Posterior vena cava (tissue), 2 donors: ENCODE results near the gene MPZ. TPM values are rescaled to one million over a fixed set of nuclear protein-coding genes. Genes with fewer than 3 reads are reported as not detected.
A peak's percentile ranks its signal among the peaks of the same experiment; 100 is the strongest.
"Not testable (repeated sequence)": the region's sequence is repeated elsewhere in the genome, so short reads cannot be mapped to it uniquely, and the experiment has no call there.

Experiments used
- DNase-seq: peaks from one replicate; pipeline ENCODE4 v3.0.0-alpha.2; 2020; ENCODE audit warnings: low spot score
- intact Hi-C, 2 donors: fragments of 100-400 bp; cut with DNase I; formaldehyde crosslinking; loops; one replicate each; pipeline versions ENCODE4 v1.14.1 to v1.14.2; 2022 to 2023
- long read RNA-seq, 2 donors: library from polyadenylated mRNA; unstranded; transcript quantifications; one replicate each; pipeline ENCODE4 v2.0.0, GENCODE V29; 2020 to 2021
- total RNA-seq, 2 donors: library from RNA; stranded (reverse); fragmentation: NEBNext Ultra II Directional; extraction: Animal tissue kit (Norgen Biotek cat#: 25700); gene quantifications; one replicate each; pipeline ENCODE4 v1.2.1, GENCODE V29; 2021
- donor health status: DM: yes; HTN: yes; CAD: no.
- donor health status: DM: yes; HTN: yes; CAD: no.

Gene MPZ
- total RNA-seq, result 1 to 10 TPM; 1.3 to 1.5 TPM
- long read RNA-seq, donor 1, result 0 reads
- long read RNA-seq, donor 2, result 0 reads

DNA sequence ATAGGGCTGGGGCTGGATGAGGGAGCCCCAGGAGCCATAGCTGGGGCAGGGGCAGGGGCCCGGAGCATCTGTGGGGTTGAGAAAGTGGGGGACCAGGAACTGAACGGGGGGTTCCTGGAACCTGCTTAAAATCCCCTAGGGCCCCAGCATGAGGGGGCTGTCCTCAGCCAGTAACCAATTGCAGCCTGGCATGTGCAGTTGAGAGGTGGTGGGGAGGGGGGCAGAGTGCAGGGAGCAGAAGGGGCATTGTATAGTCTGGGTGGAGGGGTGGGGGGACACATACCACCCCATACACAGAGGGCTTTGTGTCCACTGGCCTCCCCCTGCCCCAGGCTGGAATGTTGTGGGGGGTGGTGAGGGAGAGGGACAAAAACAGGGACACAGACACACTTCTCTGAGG, at the start of gene MPZ:
TSS of gene MPZ (minus strand) at position 101 of the 400 bp plus-strand sequence. CDS start at position 38, 63 bp downstream.
- intact Hi-C loops, result loop anchor here in 1 of 2 donors (10.0 kb wide), 1 partner anchor 65 kb away; no protein-coding TSS in a partner anchor
- DNase-seq, result no peak

GRCh38 chr1:161359291-161359690, 49.5 kb upstream of the MPZ start:
- intact Hi-C loops, result no loop called here
- DNase-seq, result no peak

- intact Hi-C loops, result no loop called here
Observed at GRCh38 chr1:161357073-161357472, 47.3 kb upstream of the MPZ start.

DNA sequence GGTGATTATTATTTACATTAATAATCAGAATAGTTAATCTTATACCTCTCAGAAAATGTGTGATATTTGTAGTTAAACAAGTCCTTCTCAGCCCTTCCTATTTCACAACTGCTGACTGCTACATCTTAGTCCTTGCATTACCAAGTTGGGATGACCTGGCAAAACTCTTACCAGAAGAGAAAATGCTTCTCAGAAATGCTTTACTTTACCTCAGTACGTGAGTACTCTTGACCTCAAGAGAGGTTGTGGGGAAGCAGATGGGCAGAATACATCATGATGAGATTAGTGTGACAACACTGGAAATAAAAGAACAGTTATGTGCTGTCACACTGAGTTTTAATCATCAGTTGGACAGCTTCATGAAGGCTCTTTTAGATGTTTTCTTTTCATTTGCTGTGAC, 41.7 kb upstream of the MPZ start:
- DNase-seq, result no peak
- intact Hi-C loops, result no loop called here

More at GRCh38 chr1:161357073-161357472, 47.3 kb upstream of the MPZ start:
- no peak for DNase-seq

GRCh38 chr1:161350671-161351070, 40.9 kb upstream of the MPZ start:
- DNase-seq, result no peak
- intact Hi-C loops, result no loop called here

GRCh38 chr1:161342821-161343220, 33.1 kb upstream of the MPZ start:
- DNase-seq, result no peak
- intact Hi-C loops, result no loop called here

DNA sequence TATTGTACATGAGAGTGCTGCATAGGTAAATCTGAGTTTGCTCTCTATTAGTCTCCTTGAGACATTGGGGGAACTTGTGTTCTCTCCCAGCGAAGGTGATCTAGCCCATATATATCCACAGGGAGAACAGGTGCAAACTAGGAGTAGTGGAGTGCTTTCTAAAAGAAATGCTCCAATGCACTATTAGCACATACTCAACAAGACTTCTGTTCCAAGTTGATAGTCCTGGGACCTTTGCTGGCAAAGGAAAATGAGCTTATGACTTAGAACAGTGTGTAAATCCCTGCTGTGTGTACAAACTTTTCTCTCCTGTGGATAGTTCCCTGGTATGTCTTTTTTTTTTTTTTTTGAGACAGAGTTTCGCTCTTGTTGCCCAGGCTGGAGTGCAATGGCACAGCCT, 32.4 kb upstream of the MPZ start:
- intact Hi-C loops, result no loop called here
- DNase-seq, result no peak

DNA sequence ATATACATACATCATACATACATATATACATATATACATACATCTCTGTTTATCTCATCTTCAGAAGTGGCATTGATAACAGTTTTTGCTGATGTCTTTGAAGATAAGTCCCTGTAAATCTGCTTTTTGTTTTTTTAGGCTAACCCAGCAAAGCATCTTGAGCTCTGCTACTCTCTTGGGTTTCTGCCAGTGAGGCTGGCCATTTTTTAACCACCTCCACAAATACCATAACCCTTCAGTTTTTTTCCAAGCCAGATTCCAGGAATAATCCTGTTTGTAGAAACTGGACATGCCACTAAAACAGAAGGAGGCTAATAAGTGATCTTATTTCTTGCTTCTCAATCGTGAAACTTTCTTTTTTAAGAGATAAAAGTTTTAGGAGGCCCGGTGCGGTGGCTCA, 26.0 kb upstream of the MPZ start:
- DNase-seq, result no peak

DNA sequence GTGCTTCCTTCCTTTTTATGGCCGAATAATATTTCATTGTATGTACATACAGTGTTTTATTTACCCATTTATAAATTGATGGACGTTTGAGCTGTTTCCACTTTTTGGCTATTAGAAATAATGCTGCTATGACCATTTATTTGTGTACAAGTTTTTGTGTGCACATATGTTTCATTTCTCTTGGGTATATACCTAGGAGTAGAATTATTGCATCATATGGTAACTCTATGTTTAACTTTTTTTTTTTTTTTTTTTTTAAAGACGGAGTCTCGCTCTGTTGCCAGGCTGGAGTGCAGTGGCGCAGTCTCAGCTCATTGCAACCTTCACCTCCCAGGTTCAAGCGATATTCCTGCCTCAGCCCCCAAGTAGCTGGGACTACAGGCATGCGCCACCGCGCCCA, 23.4 kb upstream of the MPZ start:
- DNase-seq, result no peak
- intact Hi-C loops, result no loop called here

More for the DNA sequence above, 26.0 kb upstream of the MPZ start:
- intact Hi-C loops, result no loop called here

GRCh38 chr1:161330346-161330745, 20.6 kb upstream of the MPZ start:
- intact Hi-C loops, result no loop called here
- no peak for DNase-seq

DNA sequence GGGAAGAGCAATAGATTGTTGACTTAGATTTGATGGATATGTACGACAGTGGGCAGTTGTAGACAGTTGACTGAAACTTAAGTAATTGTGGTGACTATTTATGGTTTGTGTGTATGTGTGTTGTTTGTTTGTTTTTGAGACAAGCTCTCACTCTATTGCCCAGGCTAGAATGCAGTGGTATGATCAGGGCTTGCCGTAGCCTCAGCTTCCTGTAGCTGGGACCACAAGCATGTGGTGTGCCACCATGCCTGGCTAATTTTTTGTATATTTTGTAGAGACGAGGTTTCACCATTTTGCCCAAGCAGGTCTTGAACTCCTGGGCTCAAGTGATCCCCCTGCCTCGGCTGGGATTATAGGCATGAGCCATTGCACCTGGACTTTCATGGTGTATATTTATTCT, 14.3 kb upstream of the MPZ start:
- intact Hi-C loops, result no loop called here
- no peak for DNase-seq

- not testable (repeated sequence) for DNase-seq
- intact Hi-C loops, result loop anchor here in 1 of 2 donors (10.0 kb wide), 1 partner anchor 59 kb away; no protein-coding TSS in a partner anchor
Observed at GRCh38 chr1:161315841-161316674, 6.3 kb upstream of the MPZ start.

DNA sequence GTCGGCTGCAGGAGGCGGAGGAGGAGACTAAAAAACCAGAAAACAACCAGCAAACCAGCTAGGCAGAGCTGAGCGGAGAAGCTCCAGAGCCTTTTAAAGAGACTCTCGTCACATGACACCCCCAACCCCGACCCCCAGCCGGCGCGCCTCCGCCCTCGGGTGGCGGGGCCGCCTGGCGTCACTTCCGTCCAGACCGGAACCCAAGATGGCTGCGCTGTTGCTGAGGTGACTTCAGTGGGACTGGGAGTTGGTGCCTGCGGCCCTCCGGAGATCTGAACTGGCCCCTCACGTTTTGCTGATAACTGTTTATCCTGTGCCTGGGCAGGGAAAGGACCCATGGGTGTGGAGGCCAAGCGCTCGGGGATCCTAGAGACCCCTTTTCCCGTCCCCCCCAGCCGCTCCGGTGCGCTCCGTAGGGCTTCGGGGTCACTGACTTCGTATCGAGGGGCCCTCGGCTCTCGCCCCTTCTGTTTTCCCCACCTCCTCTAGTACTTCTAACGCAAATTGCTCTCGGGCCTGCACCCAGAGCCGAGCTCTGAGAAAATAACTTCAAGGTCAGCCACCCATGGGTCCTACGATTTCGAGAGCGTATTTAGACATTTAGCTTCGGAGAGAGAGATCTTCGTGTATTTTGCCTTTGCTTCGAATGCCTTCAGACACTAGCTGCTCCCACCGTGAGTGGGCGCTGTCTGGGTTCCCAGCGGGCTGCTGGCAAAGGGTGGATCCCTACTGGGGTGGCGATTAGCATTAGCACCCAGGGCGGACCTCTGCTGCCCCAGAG, 4.6 kb upstream of the MPZ start, which contains the start of gene SDHC:
TSS of gene SDHC (plus strand) at position 181 of the 781 bp plus-strand sequence. CDS start at position 206, 25 bp downstream.
- intact Hi-C loops, result loop anchor here in 1 of 2 donors (10.0 kb wide), 1 partner anchor 60 kb away; no protein-coding TSS in a partner anchor
- peak; percentile 97 for DNase-seq

DNA sequence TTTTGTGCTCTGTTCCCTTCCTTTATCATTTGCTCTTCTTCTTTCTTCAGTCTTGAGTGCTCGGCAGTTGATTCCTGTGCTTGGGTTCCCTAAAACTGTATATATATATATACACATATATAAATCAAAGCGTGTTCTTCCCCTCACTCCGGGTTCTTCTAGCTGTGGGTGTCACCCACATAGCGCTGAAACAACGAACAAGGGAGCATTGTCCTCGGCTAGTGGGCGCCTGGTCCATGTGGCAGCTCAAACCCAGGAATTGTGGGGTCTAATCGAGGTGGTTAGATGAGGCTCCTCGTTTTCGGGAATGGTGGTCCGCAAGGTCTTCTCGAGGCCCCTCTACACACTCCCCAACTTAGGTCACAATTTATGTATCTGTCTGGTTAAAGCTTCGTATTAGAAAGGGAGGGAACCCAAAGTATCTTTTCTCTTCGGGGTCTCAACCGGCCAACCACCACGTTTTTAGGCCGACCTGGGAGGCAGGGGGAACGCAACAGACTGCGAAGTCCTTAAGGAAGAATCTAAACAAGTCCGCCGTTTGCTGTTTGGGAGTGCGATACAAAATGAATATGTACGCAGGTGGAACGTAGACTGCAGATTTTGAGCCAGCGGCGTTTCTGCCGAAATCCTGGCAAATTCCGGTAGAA, 3.9 kb upstream of the MPZ start:
- DNase-seq, result no peak
- intact Hi-C loops, result loop anchor here in 1 of 2 donors (10.0 kb wide), 1 partner anchor 61 kb away; no protein-coding TSS in a partner anchor

- intact Hi-C loops, result loop anchor here in 1 of 2 donors (10.0 kb wide), 1 partner anchor 63 kb away; no protein-coding TSS in a partner anchor
Observed at GRCh38 chr1:161311595-161312181, 1.9 kb upstream of the MPZ start.

DNA sequence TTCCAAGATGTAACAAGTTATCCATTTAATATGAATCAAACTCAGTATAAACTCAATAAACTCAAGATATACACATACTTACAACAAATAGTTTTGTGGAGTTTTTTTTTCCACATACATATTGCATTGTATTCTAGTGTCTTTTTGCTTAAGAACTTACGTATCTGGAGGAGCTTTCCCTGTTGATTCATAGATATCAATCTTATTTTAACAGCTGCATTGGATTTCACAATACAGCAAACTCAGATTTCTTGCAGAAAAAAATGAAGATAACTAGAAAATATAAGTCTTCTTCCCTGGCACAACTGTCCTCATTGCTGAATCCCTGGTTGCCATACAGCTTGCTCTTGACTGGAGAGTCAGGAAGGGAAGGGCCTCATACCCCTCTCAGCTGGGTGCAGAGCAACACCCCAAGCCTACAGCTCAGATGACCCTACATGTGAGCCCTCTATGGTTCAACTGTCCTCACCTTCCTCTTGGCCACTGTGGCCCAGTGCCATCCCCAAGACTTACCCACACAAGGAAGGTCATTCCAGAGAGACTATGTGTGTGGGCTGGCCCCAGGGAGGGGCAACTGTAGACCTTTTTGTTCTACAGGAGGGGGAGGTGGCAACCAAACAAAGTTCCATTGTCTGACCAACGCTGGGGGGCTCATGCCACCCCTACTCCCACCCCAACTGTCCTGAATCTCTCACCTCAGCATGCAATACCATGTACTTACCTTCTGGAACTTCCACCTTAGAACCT, 1.7 kb downstream of the MPZ start:
- DNase-seq, result no peak
- intact Hi-C loops, result no loop called here

More at GRCh38 chr1:161311595-161312181, 1.9 kb upstream of the MPZ start:
- DNase-seq, result no peak

DNA sequence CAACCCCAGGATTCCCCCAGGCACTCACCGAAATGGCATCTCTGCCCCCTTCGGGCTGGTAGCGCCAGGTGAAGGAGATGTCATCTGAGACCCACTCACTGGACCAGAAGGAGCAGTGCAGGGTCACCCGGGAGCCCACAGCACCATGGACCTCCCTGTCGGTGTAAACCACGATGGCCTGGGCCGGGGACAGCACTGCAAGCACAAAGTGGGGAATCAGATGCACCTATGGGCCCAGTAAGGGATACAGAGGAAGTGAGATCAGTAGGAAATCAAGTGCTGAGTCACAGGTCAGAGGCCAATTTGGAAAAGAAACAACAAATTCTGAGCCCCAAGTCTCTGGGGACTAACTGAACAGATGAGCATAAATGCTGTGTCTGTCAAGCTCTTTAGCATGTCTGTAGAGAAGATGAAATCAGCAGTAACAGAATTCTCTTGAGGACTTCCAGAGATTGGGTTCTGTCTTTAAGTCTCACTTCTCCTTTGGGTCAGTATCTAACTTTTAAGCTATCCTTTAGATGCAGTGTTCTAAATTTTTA, 2.5 kb downstream of the MPZ start:
- peak; percentile 83 for DNase-seq
- intact Hi-C loops, result no loop called here
